HK-2 (cell line): Measurements from ENCODE around the gene MSI2.

ENCODE experiments used
- DNase-seq: peaks from one replicate; pipeline ENCODE4 v3.0.0-alpha.2; 2018; ENCODE audit not compliant: unreplicated experiment

Gene MSI2

DNA sequence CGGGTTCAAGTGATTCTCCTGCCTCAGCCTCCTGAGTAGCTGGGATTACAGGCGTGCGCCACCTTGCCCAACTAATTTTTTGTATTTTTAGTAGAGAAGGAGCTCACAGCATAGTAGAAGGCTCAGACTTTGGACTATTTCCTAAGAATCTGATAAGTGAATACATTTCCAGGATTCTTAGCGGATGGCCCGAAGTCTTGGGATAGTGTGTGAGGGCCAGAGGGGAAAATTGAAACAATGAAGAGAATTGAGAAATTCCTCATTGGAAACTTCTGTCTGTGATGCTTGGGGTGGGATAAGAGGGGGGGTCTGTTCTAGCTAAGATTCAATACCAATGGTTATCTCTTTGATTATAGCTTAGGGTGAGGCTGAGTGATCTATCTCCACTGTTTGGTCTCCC is 183.3 kb downstream of the MSI2 start:
- DNase-seq, result no peak

DNA sequence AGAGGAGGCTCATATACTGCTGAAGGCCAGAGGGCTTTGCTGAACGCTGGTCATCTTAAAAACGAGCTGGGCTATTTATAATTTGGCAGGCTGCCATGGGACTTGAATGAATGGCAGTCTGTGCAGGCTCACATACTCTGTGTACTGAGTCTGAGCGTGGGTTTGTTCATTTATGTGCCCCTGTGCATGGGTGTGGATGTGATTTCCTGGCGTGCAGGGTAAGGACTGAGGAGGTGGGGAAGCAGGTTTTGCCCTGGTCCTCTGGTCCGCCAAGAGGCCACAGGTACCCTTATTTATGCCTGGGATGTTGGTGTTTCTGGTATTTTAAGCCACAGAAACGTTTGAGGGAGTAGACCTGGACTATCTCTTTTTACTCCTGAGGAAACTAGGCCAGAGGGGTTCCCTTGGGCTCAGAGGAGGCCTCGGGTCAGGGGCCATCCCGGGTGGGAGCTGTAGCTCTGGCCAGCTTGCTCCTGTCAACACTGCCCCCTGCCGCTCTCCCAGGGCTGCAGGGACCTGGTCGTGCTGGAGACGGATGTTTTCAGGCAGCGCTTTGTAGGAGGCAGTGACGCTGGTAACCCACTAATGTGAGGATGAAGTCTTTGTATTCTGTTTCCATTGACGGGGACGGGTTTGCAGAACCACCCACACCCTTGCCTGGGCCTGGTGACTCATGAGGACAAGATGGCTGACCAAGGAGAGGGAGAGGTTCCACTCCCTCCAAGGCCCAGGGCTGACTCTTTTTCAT is 184.4 kb downstream of the MSI2 start:
- DNase-seq, result no peak

DNA sequence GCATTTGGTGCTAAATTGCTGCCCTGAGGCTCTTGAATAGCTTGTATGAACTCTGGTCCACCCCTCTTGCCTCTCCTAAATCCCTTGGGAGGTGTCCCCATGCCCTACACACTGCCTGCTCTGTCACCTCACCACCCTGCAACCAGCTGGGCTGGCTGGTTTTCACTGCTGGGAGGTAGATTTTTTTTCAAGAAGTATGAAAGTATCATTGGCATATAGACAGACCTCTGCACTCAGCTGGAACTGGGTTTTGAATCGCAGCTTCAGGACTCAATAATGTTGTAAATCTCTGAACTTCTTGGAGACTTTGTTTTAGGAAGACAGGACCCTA is 184.9 kb downstream of the MSI2 start:
- DNase-seq, result no peak

DNA sequence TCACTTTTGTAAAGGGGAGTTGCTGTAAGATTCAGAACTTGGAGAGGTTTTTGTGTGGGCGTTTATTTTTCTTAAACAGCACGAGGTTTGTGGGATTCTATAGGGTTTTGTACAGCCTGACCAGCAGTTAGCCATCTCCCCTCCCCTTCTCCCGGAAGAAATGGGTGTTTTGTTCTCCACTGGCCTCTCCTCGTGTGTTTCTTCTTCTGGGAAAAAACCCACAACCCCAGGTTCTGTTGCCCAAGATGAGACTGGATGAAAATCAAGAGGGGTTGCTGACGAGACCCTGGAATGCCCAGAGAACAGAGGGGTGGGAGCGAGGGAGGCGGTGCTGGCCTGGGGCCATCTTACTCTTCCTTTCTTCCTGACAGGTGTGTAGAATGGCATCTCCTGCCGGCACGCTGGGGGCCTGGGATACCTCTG is 186.1 kb downstream of the MSI2 start:
- no peak for DNase-seq

DNA sequence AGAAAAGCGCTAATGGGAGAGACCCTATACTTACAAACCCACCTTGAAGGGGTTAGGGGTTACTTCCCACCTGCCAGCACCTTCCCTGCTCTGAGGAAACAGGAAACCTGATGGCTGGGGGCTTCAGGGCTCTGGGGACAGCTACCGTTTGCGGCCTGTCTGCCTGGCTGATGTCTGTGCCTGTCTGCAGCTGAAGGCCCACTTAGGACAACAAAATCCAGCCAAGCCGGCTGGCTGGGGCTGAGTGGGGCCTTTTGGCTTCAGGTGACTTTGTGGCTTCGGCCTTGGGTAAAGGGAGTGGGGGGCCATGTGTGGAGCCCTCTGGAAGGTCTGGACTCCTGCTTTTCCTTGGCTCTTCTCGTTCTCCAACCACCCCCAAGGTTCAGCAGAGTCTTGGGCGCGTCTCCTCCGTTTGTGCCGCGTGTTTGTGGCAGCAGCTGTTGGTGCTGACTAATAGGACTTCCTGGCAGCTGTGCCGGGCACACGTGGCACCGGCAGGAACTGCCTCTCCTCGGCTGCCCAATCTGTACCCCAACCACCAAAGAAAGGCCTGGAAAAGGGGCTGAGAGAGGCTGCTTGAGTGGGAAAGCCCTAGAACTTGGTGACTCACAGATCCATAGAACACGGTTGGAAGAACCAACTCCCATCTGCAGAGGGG is 186.7 kb downstream of the MSI2 start:
- no peak for DNase-seq

DNA sequence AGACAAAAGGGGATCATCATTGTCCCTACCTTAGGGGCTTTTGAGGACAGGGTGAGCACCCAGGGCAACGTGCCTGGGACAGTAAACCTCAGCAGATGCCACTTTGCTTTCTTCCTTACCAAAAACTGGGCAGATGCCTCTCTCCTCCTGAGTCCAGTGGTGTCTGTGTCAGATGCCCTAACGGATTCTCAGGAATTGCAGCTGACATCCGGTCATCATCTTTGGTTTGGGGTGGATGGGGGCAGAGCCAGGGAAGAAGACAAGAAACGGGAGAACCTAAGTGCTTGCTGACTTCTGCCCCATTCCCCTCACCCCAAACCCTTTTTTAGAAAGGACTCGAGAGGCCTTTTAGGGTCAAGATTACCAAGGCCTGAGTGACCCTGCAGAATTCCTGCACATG is 187.5 kb downstream of the MSI2 start:
- no peak for DNase-seq

DNA sequence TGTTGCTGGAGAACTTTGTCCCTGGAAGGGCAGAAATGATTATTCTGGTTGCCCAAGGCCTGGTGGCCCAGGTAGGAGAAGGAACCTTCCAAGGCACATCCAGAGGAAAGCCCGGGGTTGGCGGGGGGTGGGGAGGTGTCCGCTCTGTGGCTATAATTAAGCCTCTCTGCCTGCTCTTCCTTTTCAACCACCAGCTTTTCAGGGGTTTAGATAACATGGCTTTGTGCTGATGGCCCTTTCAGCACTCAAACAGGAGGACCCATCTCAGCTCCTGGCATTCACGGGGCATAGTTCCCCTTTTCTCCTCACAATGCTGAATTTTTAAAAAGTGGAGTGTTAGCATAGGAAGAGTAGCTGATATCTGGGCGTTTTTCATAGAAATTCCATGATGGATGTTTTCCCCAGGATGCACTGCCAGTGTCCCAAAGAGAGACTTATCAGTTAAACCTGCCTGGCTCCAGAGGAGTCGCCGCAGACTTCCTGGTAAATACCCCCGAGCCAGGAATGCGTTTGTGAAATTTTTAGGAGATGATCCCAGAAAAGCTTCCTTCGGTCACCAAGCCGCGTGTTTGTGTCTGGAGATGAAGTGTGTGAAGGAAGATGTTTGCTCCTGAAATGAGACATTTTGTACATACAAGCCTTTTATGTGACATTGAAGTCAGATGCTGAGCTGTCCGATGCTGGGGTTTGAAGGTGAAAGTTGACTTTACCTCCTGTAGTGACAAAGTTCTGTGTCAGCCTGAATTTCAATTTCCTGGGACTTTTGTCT is 188.5 kb downstream of the MSI2 start:
- DNase-seq, result no peak

DNA sequence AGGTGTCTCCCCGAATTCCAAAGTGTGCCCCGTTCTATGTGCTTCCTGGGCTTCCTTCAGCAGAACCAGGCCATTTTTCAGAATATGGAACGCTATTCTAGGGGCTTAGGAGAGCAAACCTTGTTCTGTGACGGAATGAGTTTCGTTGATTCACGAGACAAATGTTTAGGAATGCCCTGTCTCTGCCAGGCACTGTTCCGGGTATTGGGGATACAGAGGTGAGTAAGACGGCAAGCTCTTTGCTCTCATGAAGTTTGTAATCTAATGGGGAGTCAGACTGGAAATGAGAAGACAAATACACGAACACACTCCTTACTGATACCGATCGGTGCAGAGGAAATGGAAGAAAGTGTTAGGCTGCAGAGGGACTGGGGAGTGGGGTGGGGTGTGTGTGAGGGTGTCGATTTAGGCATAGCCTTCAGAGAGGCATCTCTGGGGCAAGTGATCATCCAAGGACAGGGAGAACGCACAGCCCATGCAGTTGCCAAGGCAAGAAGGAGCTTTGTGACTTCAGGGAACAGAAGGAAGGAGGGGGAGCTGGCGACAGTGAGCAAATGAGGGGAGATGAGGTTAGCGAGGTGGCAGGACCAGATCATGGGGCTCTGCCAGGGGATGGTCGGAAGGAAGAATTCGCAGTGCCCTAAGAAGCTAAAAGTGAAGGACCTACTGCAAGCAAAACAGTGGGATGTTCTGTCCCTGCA is 189.6 kb downstream of the MSI2 start:
- no peak for DNase-seq

DNA sequence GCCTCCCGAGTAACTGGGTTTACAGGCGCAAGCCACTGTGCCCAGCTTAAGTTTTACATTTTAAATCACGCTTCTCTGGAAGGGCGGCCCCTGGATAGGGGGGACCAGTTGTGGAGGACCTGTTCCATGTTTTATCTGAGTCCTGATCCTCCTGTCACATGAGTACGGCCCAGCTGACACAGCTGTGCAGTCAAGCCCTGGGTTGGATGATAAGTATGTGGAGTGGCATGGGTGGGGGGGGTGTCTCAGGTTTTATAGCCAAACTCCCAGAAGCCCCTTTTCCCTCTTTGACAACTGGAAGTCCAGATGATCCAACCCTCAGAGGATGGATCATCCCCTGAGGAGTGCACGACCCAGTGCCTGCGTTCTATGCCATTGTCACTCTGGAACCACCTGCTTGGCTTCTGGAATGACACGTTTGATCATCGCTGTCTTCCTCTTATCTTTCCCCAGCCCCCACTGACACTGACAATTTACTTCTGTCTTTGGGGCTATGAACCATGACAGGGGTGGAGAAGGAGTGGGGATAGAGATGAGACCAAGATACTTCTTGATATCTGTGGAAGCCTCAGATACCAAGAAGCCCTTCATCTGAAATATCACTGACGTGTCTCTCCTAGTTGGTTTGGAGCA is 191.2 kb downstream of the MSI2 start:
- no peak for DNase-seq

DNA sequence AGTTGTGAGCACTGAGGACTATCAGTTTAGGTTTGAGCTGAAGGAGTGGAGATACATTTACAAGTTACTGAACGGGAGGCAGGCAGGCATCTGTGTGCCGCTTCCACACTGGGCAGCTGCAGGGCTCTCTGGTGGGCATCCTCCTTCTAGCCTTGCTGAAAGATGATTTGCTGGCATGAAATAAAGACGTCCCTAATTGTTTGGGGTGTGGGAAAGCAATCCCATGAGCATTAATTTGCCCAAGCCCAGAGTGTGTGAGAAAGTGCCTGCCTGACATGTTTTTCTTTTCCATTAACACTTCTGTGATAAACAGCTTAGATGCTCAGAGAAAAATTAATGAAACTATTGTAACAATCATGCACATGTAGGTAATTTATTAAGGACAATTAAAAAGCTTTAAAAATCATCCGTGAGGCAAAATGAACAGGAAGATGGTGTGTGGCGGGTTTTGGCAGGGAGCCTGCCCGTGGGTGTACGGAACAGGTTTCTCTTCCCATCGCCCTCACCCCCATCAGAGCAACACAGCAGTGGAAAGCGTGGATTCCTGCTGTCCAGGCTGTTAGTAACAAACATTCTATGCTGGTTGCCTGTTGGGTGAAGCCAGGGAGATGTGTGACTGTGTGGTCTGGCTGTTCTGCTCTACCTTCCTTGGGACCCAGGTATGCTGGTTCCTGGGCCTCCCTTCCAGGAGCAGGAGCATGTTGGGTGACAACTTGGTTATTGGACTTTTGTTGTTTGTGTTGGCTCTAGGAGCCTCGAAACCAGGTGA is 191.9 kb downstream of the MSI2 start:
- DNase-seq, result no peak

DNA sequence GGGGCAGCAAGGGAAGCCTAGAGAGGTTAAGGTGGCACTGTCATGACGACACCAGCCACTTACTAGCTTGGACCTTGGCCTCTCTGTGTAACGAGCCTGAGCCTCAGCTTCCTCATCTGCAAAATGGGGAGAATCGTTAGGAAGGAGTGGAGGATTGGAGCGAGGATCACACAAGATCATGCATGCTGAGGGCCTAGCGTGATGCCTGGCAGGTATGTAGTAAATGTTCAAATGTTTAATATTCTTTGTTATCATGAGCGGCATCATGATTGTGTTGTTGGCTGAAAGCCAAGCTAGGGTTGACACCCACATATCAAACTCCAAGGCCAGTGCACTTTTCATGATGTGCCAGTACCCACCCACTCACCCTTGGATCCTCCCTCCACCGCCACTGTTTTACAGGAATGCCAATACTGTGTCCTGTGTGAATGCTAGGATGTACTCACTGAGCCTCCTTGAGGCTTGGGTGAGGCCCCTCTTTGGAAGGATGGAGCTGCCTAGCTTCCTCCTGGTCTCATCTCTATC is 192.5 kb downstream of the MSI2 start:
- no peak for DNase-seq

DNA sequence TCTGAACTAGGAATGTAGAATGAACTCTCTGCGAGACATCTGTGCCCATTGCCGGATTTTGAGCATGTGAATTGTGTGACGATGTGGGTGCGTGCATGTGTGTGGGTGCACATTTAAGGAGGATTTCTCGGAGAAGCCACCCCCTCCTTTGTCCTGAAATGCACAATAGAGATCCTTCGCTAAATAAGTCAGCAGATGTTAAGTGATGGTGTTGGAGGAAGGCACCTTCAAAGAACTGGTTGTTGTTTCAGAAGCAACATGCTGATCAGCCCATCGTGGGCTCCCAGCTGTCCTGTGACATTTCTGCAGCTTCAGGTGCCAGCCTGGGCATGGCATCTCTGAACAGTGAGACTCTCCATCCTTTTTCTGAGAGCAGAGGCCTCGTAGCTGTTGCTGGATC is 194.9 kb downstream of the MSI2 start:
- no peak for DNase-seq

DNA sequence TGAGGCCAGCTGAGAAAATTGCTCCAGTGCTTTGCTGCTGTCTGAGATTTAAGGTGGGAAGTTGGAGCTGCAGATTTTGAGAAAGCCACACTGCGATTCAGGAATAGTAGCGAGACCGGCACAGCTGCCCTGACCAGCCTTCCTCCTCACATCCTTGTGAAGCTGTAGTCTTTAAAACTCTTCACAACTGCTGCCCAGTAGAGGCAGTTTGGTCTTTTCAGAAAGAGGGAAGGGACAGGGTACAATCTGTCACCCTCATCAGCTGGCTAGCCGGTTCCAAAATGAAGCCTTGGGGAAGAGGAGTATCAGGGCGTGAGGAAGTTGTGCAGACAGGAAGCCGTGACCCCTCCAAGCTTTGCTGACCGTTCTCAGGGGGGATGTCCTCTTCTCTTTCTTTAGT is 195.3 kb downstream of the MSI2 start:
- no peak for DNase-seq

DNA sequence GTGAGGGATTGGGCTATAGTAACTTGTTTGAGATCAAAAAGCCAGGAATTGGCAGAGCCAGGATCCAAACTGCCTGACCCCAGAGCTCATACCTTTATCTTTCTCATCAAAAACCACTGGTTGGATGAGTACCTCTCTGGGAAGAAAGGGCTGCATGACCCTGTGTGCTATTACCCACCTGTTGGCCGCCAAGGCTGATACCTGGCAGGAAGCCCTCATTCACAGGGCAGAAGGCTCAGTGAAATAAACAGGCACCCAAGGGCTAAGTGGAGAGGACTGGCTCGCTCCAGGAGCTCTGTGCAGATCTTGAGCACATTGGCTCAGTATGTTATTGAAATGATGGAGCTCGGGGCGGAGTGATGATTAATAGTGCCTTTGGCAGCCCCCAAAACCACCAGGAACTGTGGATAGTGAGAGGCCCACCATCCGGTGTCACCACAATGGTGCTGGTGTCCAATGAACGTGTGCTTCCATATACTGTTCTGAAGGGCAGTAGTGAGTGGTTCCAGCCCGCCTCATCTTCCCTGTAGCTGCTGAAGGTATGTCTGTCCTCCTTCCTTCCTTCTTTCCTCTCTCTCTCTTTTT is 197.6 kb downstream of the MSI2 start:
- no peak for DNase-seq

DNA sequence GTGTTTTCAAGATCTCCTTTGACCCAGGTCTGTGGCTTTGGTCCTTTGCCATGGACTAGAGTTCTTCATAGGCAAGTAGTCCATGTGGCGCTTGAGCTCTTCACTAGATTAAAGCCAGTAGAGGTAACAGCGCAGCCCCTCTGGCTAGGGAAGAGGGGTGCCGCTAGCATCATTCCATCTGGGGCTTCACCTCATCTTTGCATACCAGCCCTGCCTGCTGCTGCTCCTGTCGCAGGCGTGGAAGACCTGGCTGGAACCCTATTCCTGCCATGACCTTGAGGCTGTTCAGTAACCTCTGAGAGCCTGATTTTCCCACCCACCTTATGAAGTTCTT is 198.4 kb downstream of the MSI2 start:
- no peak for DNase-seq

DNA sequence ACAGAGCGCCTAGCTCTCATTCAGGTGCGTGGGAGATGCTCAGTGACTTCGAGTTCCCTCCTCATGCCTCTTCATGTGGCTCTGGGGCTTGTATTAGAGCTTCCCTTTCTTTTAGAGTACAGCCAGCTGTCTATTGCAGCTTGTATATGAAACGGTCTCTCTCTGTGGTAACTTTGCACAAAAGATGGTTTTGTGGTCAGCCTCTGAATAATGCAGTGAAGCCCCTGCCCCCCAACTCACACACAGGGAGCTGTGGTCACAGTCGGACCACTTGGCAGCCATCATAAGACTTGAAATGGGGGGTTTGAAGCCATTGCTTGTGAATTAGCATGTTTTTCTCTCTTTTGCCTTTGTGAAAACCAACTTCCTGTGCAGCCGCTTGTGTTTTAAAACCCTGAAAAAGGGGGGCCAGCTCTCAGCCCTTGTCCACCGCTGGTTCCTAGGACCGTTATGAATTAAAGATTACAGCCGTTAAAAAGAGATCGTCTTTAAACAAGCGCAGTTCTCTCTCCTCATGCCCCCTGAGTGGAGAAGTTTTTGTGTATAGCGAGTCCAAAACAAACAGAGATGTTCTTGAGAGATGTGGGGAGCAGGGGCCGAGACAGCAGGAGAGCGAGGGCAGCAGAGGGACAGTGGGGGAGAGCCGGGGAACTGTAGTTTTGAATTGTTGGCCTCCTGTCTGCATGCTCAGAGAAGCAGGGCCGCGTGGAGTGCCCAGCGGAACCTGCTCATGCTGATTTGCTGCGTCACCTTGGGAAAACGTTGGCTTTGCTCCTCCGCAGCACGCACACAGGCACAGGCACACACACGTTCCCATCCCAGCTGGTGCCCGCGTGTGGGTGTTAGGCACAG is 199.0 kb downstream of the MSI2 start:
- no peak for DNase-seq

DNA sequence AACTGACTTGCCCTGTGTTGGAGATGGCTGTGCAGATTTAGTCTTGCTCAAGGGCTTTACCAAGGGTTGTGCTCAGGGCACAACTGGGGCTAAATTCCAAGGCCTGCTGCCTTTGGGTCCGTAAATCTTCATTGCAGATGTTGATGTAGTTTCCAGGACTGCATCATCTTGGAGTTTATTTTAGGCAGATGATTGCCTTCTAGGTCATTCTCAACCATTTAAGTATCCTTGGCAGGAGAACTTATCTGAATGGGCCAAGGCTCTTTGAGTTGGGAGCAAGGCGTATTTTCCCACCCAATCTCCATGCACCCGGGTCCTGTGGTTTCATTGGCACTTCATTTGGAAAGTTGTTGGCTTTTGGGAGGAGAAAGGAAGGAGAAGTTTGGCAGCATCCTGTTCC is 200.3 kb downstream of the MSI2 start:
- DNase-seq, result no peak

DNA sequence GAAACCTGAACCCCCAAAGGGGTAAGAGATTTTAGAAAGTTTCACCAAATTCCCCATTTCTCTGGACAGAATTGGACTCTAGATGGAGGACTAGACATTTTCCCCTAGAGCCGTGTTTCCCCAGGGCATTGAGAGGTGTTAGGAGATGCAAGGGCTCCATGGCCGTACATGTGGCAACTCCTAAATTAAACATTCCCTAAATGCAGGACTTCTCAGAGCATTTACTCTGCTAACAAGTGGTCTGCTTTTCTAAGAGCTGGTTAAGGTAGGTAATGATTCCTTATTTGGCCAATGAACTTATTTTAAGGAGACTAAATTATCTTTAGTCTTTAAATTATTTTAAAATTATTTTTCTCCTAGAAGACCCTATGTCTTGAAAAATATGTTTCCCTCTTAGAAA is 200.9 kb downstream of the MSI2 start:
- DNase-seq, result no peak

DNA sequence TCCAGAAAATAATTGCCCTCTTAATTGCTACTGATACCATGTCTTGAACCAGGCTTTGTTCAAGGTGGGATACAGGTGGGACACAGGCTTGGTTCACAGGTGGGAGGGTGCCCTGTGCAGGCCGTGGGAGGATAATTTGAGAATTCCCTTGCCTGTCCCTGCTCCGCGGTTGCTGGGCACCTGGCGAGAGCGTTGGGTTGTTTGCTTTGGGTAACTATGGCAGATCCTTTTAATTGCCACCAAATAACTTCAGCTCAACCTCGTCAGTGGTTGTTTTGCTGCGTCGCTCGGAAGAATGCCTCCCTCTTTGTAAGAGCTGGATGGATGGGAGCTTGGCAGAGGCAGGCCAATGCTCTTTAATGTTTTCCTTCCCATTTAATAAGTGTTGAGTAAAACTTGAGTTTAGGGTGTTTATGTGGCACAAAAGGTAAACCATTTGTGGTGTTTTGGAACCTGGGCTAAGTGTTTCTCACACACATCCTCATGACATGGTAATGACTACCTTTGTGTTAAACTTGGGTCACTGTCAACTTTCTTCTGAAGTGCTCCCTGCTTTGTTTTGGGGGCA is 202.5 kb downstream of the MSI2 start:
- DNase-seq, result peak; percentile 13
